PC-9 (cell line): ENCODE results near the gene MAS1L.

Source experiments
- CTCF ChIP-seq: fragments of 200-600 bp; sonication (generic); conservative IDR thresholded peaks from 2 replicates; pipeline ENCODE4 v1.6.1; 2017; ENCODE audit warnings: mixed run types, antibody characterized with exemption, mild to moderate bottlenecking, moderate library complexity
- EZH2 ChIP-seq: fragments of 200-600 bp; sonication (generic); IDR thresholded peaks from 2 replicates; pipeline ENCODE4 v1.8.0; 2017; ENCODE audit warnings: antibody characterized with exemption, low read depth

GRCh38 chr6:29477923-29478450, 9.8 kb downstream of the MAS1L start:
- TF ChIP-seq CTCF (no peak), EZH2 (no peak)
